CD4-positive, alpha-beta T cell treated with Interleukin-10 for 1 hour (primary cell): ENCODE data around the gene TEX50.
"Not testable (repeated sequence)": the region's sequence is repeated elsewhere in the genome, so short reads cannot be mapped to it uniquely, and the experiment has no call there.

ENCODE experiments used
- DNase-seq: peaks from one replicate; pipeline ENCODE4 v3.0.0-alpha.2; 2020

Gene TEX50

GRCh38 chr1:173635116-173635515 lies at the start of gene TEX50:
Gene TEX50 (plus strand): TSS chr1:173635338. CDS start chr1:173635522, 184 bp downstream.
- DNase-seq, result no peak

- DNase-seq, result no peak
These were observed 44.6 kb upstream of the TEX50 start for GRCh38 chr1:173590557-173590956.

DNA sequence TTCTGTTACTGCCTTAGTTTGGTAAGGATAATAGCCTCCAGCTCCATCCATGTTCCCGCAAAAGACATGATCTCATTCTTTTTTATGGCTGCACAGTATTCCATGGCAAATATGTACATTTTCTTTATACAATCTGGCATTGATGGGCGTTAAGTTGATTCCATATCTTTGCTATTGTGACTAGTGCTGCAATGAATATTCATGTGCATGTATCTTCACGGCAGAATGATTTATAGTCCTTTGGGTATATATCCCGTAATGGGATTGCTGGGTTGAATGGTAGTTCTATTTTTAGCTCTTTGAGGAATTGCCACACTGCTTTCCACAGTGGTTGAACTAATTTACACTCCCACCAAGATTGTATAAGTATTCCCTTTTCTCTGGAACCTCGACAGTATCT lies 44.0 kb upstream of the TEX50 start:
- not testable (repeated sequence) for DNase-seq

- no peak for DNase-seq
These were observed 38.9 kb upstream of the TEX50 start for GRCh38 chr1:173596097-173596825.

GRCh38 chr1:173601588-173601987 lies 33.5 kb upstream of the TEX50 start:
- DNase-seq, result no peak

- no peak for DNase-seq
These were observed 32.0 kb upstream of the TEX50 start, which contains the start of gene SLC9C2 for GRCh38 chr1:173603056-173603591. Gene SLC9C2 (minus strand): TSS chr1:173603072. CDS start chr1:173601776, 1,296 bp downstream.

GRCh38 chr1:173608503-173609216 lies 26.5 kb upstream of the TEX50 start:
- no peak for DNase-seq

GRCh38 chr1:173613086-173613485 lies 22.1 kb upstream of the TEX50 start:
- not testable (repeated sequence) for DNase-seq

DNA sequence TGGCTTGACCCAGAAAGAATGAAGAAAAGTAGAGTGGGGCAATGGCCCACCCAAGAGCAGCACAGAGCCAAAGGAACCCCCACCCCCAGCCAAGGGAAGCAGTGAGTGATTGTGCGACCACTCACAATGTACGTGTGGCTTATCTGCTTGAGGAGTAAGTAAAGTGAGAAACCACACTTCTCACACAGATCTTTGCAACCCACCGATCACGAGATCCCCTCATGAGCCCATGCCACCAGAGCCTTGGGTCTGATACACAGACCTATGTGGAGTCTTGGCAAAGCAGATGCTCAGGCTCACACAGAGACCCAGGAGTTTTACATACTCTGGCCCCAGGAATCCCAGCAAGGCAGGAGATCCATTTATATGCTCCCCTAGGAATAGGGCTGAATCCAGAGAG lies 18.3 kb upstream of the TEX50 start:
- DNase-seq, result no peak

GRCh38 chr1:173627269-173627668 lies 7.9 kb upstream of the TEX50 start:
- DNase-seq, result no peak

DNA sequence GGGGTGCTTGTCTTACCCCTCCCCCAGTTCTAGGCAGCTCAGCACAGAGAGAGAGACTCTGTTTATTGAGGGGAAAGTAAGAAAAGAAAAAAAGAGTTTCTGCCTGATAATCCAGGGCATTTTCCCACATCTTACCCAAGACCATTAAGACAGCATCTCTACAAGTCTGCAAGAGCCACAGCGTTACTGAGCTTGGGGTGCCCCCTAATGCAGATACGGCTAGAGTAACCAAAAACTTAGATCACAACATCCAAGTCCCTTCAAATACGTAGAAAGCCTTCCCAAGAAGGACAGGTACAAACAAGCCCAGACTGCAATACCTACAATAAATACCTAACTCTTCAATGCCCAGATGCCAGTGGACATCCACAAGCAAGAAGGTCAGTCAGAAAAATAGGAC lies 6.2 kb upstream of the TEX50 start:
- peak; percentile 14 for DNase-seq

DNA sequence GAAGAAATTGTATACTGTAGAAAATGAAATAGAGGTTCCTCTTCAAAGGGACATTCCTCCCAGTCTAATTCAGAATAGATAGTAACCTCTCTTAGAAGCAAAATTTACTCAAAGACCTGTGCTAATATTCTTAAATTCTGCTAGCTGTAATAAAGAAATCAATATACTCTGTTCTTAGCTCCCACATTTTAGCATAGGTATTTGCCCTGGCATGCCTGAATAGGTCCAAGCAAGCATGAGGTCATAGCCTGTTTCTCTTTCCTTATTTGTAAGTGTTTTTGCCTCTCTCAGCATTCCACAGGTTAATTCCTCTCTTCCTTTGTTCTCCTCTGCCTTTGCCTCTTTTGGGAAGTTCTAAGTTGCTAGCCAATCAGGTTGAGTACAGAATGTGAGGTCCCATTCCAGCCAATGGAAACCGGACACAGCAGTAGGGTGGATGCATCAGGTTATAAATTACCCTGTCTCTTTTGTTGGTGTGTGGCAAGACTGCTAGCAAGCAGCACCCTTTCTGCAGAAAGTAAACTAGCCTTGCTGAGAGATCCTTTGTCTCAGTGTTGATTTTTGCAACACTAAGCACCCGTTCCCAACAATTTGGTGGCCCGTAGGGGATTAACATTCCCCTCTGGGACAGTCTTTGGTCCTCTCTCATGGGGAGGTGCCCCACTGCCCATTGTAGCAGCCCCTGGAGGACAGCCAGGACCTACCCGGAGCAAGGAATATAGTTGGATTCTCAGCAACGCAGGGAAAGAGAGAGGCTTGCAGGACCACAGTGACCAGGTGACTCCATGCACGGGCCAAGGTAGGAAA lies 2.3 kb downstream of the TEX50 start:
- DNase-seq, result not testable (repeated sequence)

- no peak for DNase-seq
These were observed 3.2 kb downstream of the TEX50 start for GRCh38 chr1:173638043-173639021.

DNA sequence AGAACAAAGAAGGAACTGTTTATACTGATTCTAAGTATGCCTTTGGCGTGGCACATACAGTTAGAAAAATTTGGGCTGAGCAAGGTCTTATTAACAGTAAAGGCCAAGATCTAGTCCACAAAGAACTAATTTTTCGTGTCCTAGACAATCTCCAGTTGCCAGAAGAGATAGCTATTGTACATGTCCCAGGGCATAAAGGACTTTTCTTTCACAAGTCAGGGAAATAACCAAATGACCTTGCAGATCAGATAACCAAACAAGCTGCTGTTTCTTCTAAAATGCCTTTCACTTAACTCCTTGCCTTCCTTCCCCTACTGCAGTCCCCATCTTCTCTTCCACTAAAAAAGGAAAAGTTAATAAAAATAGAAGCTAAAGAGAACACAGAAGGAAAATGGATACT lies 4.0 kb downstream of the TEX50 start:
- no peak for DNase-seq

GRCh38 chr1:173642450-173643139 lies 7.5 kb downstream of the TEX50 start:
- not testable (repeated sequence) for DNase-seq

DNA sequence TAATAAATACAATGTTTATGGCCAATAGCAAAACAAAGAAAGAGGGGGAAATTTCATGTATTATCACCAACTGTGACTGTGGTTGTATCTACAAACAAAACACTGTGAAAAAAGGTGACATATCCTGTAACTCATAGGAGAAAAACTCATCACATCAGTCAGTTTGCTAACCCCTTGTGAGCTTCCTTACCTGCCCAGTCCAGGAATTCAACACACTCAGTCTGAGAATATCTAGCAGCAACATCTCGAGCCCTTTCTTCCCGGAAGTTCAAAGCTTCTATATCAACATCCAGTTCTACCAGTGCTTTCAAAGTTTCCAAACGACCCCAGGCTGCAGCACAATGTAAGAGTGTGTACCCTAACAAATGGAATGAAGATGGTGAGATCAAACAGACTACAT lies 11.5 kb downstream of the TEX50 start:
- DNase-seq, result no peak

DNA sequence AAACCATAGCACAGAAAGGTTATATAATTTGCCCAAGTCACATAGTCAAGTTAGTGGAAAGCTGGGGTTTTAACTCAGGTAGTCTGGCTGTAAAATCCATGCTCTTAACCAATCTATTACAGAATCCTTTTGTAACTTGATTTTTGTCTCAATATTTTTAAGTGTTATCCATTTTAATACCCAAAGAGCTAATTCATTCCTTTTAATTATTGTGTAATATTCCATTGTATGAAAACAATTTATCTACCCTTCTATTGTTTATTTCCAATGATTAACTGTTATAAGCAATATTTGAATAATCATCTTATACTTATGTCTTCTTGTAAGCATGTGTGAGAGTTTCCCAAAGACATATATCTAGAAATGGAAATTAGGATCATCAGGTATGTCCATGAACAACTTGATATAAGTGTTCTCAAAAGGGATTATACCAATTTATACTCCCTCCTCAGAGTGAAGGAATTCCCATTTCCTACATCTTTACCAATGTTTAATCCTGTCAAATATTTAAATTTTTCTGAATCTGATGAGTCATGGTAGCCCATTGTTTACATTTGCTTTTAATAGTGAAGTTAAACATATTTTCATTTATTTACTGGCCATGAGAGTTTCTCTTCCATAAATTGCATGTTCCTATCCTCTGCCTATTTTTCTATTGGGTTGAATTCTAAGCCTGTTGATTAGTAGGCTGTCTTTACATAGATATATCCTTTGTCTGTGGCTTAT lies 13.9 kb downstream of the TEX50 start:
- DNase-seq, result no peak

- DNase-seq, result no peak
These were observed 25.2 kb downstream of the TEX50 start for GRCh38 chr1:173660306-173660705.

GRCh38 chr1:173661271-173661670 lies 26.1 kb downstream of the TEX50 start:
- no peak for DNase-seq

- DNase-seq, result no peak
These were observed 26.6 kb downstream of the TEX50 start for GRCh38 chr1:173661763-173662162.

DNA sequence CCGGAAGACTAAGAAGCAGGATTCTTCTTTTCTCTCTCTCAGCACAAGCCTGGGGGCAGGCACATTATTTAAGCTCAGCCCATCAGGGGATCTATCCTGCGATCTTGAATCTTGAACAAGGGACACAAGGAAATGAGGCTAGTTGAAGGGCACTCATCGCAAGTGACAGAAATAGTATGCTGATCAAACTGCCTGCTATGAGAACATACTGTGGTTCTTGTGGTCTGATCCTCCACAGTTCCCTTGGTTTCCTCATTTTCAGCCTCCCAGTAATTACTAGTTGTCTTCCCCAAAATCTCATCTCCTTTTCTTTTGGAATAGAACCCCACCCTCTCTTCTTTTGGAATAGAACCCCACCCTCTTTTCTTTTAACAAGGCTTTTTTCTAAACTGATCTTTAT lies 28.0 kb downstream of the TEX50 start:
- no peak for DNase-seq
